Activated naive CD8-positive, alpha-beta T cell (primary cell): ENCODE data around the gene HMOX1.

ENCODE experiments used
- H3K27ac Mint-ChIP-seq: one replicate; pipeline ENCODE4 v1.8.0; 2021; ENCODE audit warnings: mixed read lengths
- H3K27me3 Mint-ChIP-seq: one replicate; pipeline ENCODE4 v1.8.0; 2021; ENCODE audit warnings: mixed read lengths
- H3K36me3 Mint-ChIP-seq: one replicate; pipeline ENCODE4 v1.8.0; 2021; ENCODE audit warnings: mixed read lengths
- H3K4me1 Mint-ChIP-seq: one replicate; pipeline ENCODE4 v1.8.0; 2021; ENCODE audit warnings: low read depth, mixed read lengths
- H3K4me3 Mint-ChIP-seq: one replicate; pipeline ENCODE4 v1.8.0; 2021; ENCODE audit warnings: mild to moderate bottlenecking, mixed read lengths
- H3K9me3 Mint-ChIP-seq: one replicate; pipeline ENCODE4 v1.8.0; 2021; ENCODE audit warnings: low read depth, mixed read lengths

HMOX1 gene

GRCh38 chr22:35439365-35439717 is 58.4 kb downstream of the HMOX1 start:
- Mint-ChIP-seq H3K4me1 (peaks cover 2% of the 10 kb centered on the region), H3K27ac (no peak overlapping the region), H3K27me3 (no peaks in the 10 kb centered on the region), H3K36me3 (peaks cover 12% of the 10 kb centered on the region), H3K4me3 (no peak overlapping the region), H3K9me3 (no peaks in the 10 kb centered on the region)

GRCh38 chr22:35440129-35440528 is 59.2 kb downstream of the HMOX1 start:
- Mint-ChIP-seq H3K27me3 (no peaks in the 10 kb centered on the region), H3K9me3 (no peaks in the 10 kb centered on the region), H3K4me3 (no peak overlapping the region), H3K4me1 (peaks cover 2% of the 10 kb centered on the region), H3K36me3 (peaks cover 10% of the 10 kb centered on the region), H3K27ac (no peak overlapping the region)

- no peak overlapping the region for H3K4me3 Mint-ChIP-seq
- H3K4me1 Mint-ChIP-seq: peaks cover 2% of the 10 kb centered on the region
- H3K27me3 Mint-ChIP-seq: no peaks in the 10 kb centered on the region
- peaks cover 10% of the 10 kb centered on the region for H3K36me3 Mint-ChIP-seq
- H3K27ac Mint-ChIP-seq: no peak overlapping the region
- no peaks in the 10 kb centered on the region for H3K9me3 Mint-ChIP-seq
Observed at GRCh38 chr22:35441489-35442100, 60.7 kb downstream of the HMOX1 start.

GRCh38 chr22:35442471-35442870 is 61.6 kb downstream of the HMOX1 start:
- no peak overlapping the region for H3K27ac Mint-ChIP-seq
- H3K36me3 Mint-ChIP-seq: peaks cover 7% of the 10 kb centered on the region
- H3K27me3 Mint-ChIP-seq: no peaks in the 10 kb centered on the region

GRCh38 chr22:35443338-35443737 is 62.4 kb downstream of the HMOX1 start:
- Mint-ChIP-seq H3K27ac (no peak overlapping the region), H3K27me3 (no peaks in the 10 kb centered on the region), H3K36me3 (peaks cover 6% of the 10 kb centered on the region), H3K4me3 (no peak overlapping the region), H3K4me1 (peaks cover 2% of the 10 kb centered on the region), H3K9me3 (no peaks in the 10 kb centered on the region)

More at GRCh38 chr22:35442471-35442870, 61.6 kb downstream of the HMOX1 start:
- no peak overlapping the region for H3K4me3 Mint-ChIP-seq
- peaks cover 2% of the 10 kb centered on the region for H3K4me1 Mint-ChIP-seq
- no peaks in the 10 kb centered on the region for H3K9me3 Mint-ChIP-seq
